Measurements from ENCODE around the gene PACS2.

- TF ChIP-seq POLR2A (IDR thresholded peaks at IDR 0.05), result no peak
- TF ChIP-seq, protein P1, sequence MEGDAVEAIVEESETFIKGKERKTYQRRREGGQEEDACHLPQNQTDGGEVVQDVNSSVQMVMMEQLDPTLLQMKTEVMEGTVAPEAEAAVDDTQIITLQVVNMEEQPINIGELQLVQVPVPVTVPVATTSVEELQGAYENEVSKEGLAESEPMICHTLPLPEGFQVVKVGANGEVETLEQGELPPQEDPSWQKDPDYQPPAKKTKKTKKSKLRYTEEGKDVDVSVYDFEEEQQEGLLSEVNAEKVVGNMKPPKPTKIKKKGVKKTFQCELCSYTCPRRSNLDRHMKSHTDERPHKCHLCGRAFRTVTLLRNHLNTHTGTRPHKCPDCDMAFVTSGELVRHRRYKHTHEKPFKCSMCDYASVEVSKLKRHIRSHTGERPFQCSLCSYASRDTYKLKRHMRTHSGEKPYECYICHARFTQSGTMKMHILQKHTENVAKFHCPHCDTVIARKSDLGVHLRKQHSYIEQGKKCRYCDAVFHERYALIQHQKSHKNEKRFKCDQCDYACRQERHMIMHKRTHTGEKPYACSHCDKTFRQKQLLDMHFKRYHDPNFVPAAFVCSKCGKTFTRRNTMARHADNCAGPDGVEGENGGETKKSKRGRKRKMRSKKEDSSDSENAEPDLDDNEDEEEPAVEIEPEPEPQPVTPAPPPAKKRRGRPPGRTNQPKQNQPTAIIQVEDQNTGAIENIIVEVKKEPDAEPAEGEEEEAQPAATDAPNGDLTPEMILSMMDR (IDR thresholded peaks at IDR 0.05), result no peak
Observed at GRCh38 chr14:105351410-105351809, 36.9 kb downstream of the PACS2 start.

Measured in testis (tissue), 2 donors.